ENCODE measurements around the gene PDZD4. TPM values are rescaled to one million over a fixed set of nuclear protein-coding genes. Genes with fewer than 3 reads are reported as not detected.

The PDZD4 gene
- total RNA-seq, 6 donors from 2014 or later: 1.6 to 8.9 (median 6.3) TPM

DNA sequence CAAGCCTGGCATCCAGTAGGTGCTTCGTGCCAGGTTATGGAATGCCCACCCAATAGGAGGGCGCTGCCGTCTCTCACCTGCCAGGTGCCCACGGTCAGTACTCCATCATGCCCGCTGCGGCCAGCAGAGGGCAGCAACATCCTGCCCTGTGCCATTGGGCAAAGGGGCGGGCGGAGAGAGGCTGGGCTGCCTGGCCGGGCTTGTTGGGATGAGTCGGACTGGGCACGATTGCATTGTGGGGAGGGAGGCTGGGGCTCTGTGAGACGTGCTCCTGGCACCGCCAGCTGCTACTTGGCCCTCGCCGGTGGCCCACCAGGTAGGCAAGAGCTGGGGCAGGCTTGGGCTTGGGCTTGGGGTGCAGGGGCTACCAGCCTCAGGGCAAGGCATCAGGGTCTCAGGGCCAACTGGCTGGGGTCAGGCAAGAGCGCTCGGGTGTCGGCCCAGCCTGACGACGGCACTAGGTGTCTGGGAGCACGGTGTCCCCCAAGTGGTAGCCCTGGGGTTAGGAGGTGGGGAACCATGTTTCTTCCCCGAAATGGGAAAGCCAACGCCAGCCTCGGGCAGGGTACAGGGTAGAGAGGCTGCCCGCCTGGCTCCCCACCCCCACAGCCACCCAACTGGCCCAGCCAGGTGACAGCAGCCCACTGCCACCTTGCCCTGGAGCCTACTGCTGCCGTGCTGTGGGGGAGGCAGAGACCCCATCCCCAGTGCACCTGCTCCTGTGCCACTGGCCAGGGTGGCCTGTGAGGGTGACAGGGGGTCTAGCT is 66.2 kb downstream of the PDZD4 start, which contains the start of gene PLXNB3:
Gene PLXNB3 (plus strand): TSS at position 261 of the 767 bp plus-strand sequence. CDS start 1,287 bp downstream, outside the sequence.
- Histone ChIP-seq H3K27ac (peak within 1 kb of the TSS; percentile 35 to 72 (median 59)), H3K9me3 (no peaks in the 10 kb centered on the region), H3K27me3 (no peaks in the 10 kb centered on the region), H3K4me1 (peaks cover 0 to 13% (median 6%) of the 10 kb centered on the region in 4 donors), H3K36me3 (no peaks in the 10 kb centered on the region), H3K4me3 (peak within 1 kb of the TSS in 2 of 4 donors; percentile 7 to 38)
- WGBS, 2 donors: 27% methylated on average over 22 of the region's 26 CpGs; no CpG with 5 or more reads in 1 of the 2 donors
- ATAC-seq (ENCODE audit: low FRiP score in 2 of 2) (peak; percentile 82 to 90), DNase-seq (peak; percentile 83 to 90)
- TF ChIP-seq, protein P1, sequence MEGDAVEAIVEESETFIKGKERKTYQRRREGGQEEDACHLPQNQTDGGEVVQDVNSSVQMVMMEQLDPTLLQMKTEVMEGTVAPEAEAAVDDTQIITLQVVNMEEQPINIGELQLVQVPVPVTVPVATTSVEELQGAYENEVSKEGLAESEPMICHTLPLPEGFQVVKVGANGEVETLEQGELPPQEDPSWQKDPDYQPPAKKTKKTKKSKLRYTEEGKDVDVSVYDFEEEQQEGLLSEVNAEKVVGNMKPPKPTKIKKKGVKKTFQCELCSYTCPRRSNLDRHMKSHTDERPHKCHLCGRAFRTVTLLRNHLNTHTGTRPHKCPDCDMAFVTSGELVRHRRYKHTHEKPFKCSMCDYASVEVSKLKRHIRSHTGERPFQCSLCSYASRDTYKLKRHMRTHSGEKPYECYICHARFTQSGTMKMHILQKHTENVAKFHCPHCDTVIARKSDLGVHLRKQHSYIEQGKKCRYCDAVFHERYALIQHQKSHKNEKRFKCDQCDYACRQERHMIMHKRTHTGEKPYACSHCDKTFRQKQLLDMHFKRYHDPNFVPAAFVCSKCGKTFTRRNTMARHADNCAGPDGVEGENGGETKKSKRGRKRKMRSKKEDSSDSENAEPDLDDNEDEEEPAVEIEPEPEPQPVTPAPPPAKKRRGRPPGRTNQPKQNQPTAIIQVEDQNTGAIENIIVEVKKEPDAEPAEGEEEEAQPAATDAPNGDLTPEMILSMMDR (IDR thresholded peaks at IDR 0.05): peak; percentile 78 to 93 (median 86)
- no peak for TF ChIP-seq POLR2A (IDR thresholded peaks at IDR 0.05)

DNA sequence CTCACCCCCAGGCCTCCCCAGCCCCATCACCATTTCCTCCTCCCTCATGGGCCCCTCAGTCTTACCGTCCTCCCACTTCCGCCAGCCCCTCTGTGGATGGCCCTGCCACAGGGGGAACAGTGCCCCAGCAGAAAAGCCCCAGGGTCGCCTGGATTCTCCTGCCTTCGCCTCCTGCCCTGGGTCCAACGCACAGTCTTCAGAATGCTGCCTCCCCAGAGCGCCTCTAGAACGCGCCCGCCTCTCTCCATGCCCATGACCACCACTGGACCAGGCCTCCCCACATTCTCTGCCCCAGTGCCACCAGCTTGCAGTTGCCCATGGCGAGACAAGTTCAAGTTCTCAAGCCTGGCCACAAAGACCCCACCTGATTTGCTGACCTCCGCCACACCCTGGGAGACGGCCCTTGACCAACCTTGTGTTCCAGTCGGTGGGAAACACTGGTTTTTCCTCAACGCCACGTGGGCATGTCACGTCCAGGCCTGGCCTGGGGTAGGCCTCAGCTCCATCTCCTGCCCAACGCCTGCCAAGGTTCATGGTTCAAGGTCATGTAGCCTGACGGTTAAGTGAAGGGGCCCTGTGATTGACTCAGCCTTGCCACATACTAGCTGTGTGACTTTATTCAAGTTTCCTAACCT is 66.9 kb downstream of the PDZD4 start:
- no peaks in the 10 kb centered on the region for H3K27me3 ChIP-seq
- no peaks in the 10 kb centered on the region for H3K36me3 ChIP-seq
- H3K4me3 ChIP-seq: no peak overlapping the region
- DNase-seq (no peak), ATAC-seq (ENCODE audit: low FRiP score in 2 of 2) (no peak)
- WGBS, 2 donors: 81 to 90% methylated on average over 6 to 18 of the region's 18 CpGs
- peaks cover 0 to 13% (median 4%) of the 10 kb centered on the region in 4 donors for H3K4me1 ChIP-seq
- H3K9me3 ChIP-seq: no peaks in the 10 kb centered on the region
- TF ChIP-seq, protein P1 (IDR thresholded peaks at IDR 0.05): no peak
- TF ChIP-seq POLR2AphosphoS5 (IDR thresholded peaks at IDR 0.05) (no peak), POLR2A (IDR thresholded peaks at IDR 0.05) (no peak), EP300 (IDR thresholded peaks at IDR 0.05) (no peak)
- H3K27ac ChIP-seq: no peak overlapping the region

DNA sequence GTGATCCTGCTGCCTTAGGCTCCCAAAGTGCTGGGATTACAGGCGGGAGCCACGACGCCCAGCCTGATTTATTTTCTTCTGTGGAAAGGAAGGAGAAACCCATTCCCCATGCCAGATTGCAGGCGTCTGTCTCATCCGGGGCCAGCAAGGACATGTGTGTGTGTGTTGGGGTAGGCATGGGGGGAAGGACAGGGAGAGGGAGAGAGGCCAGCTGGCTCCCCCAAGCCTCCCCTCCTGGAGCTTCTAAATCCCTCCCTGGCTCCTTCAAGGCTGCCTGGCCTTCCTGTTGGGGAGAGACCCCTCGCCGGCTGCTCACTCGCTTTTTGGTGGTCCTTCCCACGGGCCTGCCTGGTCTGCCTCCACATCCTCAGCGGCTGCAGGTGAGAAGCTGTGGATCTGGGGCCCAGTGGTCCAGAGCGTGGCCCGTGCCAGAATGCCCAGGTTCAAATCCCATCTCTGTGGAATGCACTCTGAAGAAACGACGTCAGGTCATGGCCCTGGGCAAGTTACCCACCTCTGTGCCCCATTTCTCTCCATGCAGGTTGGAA is 67.6 kb downstream of the PDZD4 start:
- Histone ChIP-seq H3K4me1 (peaks cover 0 to 10% (median 4%) of the 10 kb centered on the region in 4 donors), H3K27ac (no peak overlapping the region), H3K4me3 (no peak overlapping the region), H3K36me3 (no peaks in the 10 kb centered on the region), H3K27me3 (no peaks in the 10 kb centered on the region), H3K9me3 (no peaks in the 10 kb centered on the region)
- ATAC-seq (ENCODE audit: low FRiP score in 2 of 2): no peak
- 86 to 94% methylated on average over 5 to 14 of the region's 14 CpGs for WGBS, 2 donors
- TF ChIP-seq POLR2AphosphoS5 (IDR thresholded peaks at IDR 0.05) (no peak), EP300 (IDR thresholded peaks at IDR 0.05) (no peak), POLR2A (IDR thresholded peaks at IDR 0.05) (no peak)
- TF ChIP-seq, protein P1 (IDR thresholded peaks at IDR 0.05): no peak
- no peak for DNase-seq

DNA sequence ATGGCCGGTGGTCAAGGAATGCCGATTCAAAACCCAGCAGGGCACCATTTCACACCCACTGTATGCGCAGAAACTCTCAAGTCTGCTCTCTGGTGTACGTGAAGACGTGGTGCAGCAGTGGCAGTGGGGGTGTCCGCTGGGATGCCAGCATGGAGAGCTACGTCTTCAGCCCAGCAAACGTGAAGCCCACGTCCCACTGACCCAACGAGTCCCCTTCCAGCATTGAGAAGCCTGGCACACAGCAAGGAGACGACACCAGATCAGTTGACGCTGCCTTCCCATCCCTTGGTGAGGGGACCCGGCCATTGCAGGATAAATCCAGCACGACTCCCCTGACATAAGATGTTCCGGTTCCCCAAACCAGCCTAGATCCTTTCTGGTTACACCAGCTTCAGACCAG is 68.5 kb downstream of the PDZD4 start:
- no peaks in the 10 kb centered on the region for H3K36me3 ChIP-seq

More for the DNA sequence above, 68.5 kb downstream of the PDZD4 start:
- ATAC-seq (ENCODE audit: low FRiP score in 2 of 2) (no peak), DNase-seq (peak in 1 of 2 donors; percentile 8)
- Histone ChIP-seq H3K27me3 (no peaks in the 10 kb centered on the region), H3K9me3 (no peaks in the 10 kb centered on the region), H3K4me1 (peaks cover 0 to 10% (median 4%) of the 10 kb centered on the region in 4 donors), H3K27ac (no peak overlapping the region), H3K4me3 (no peak overlapping the region)
- 62 to 79% methylated on average over 6 to 15 of the region's 15 CpGs for WGBS, 2 donors
- TF ChIP-seq POLR2AphosphoS5 (IDR thresholded peaks at IDR 0.05): no peak
- TF ChIP-seq, protein P1 (IDR thresholded peaks at IDR 0.05): no peak
- no peak for TF ChIP-seq POLR2A (IDR thresholded peaks at IDR 0.05)
- TF ChIP-seq EP300 (IDR thresholded peaks at IDR 0.05): no peak
